ENCODE data around the gene SNX6. TPM values are rescaled to one million over a fixed set of nuclear protein-coding genes. Genes with fewer than 3 reads are reported as not detected.
"Not testable (repeated sequence)": the region's sequence is repeated elsewhere in the genome, so short reads cannot be mapped to it uniquely, and the experiment has no call there.

SNX6 gene
- total RNA-seq, 2 experiments from 2014 or later, result 55.6 to 59.4 TPM

- ChIA-PET POLR2A (no interaction called here), CTCF (no interaction called here)
Measured at GRCh38 chr14:34643361-34643760, 13.4 kb upstream of the SNX6 start.

GRCh38 chr14:34642595-34642994 is 12.6 kb upstream of the SNX6 start:
- POLR2A ChIA-PET, result no interaction called here
- CTCF ChIA-PET, result no interaction called here

- ChIA-PET CTCF (no interaction called here), POLR2A (no interaction called here)
Measured at GRCh38 chr14:34640826-34641225, 10.9 kb upstream of the SNX6 start.

GRCh38 chr14:34634360-34634771 is 4.4 kb upstream of the SNX6 start:
- POLR2A ChIA-PET, CTCF ChIA-PET: not testable (repeated sequence)

- ChIA-PET CTCF (no interaction called here), POLR2A (no interaction called here)
Measured at GRCh38 chr14:34633742-34634141, 3.8 kb upstream of the SNX6 start.

- POLR2A ChIA-PET, result no interaction called here
- CTCF ChIA-PET, result no interaction called here
Measured at GRCh38 chr14:34632411-34632978, 2.5 kb upstream of the SNX6 start.

GRCh38 chr14:34629344-34629656 is 648 bp downstream of the SNX6 start:
- POLR2A ChIA-PET, result no interaction called here
- CTCF ChIA-PET, result no interaction called here

- CTCF ChIA-PET, result no interaction called here
- POLR2A ChIA-PET, result no interaction called here
Measured at GRCh38 chr14:34628681-34629135, 1.2 kb downstream of the SNX6 start.

- ChIA-PET CTCF (no interaction called here), POLR2A (no interaction called here)
Measured at GRCh38 chr14:34623506-34623905, 6.4 kb downstream of the SNX6 start.

GRCh38 chr14:34620839-34621238 is 9.1 kb downstream of the SNX6 start:
- POLR2A ChIA-PET, result no interaction called here
- CTCF ChIA-PET, result no interaction called here

GRCh38 chr14:34620115-34620514 is 9.8 kb downstream of the SNX6 start:
- CTCF ChIA-PET, result no interaction called here

GRCh38 chr14:34619471-34619870 is 10.5 kb downstream of the SNX6 start:
- CTCF ChIA-PET, result no interaction called here
- POLR2A ChIA-PET, result no interaction called here

More at GRCh38 chr14:34620115-34620514, 9.8 kb downstream of the SNX6 start:
- POLR2A ChIA-PET, result no interaction called here

- ChIA-PET POLR2A (no interaction called here), CTCF (no interaction called here)
Measured at GRCh38 chr14:34616360-34616759, 13.6 kb downstream of the SNX6 start.

GRCh38 chr14:34615507-34615906 is 14.4 kb downstream of the SNX6 start:
- CTCF ChIA-PET, result no interaction called here
- POLR2A ChIA-PET, result interaction anchor here (0.6 kb wide), 1 partner anchor 65 kb away, joined by 3 read pairs; no protein-coding TSS in a partner anchor

GRCh38 chr14:34614638-34615037 is 15.3 kb downstream of the SNX6 start:
- ChIA-PET CTCF (no interaction called here), POLR2A (interaction anchor here (0.5 kb wide), 1 partner anchor 12 kb away, joined by 4 read pairs; no protein-coding TSS in a partner anchor)

GRCh38 chr14:34610101-34610500 is 19.8 kb downstream of the SNX6 start:
- ChIA-PET CTCF (no interaction called here), POLR2A (no interaction called here)

- ChIA-PET POLR2A (no interaction called here), CTCF (no interaction called here)
Measured at GRCh38 chr14:34605461-34605860, 24.5 kb downstream of the SNX6 start.

GRCh38 chr14:34604995-34605394 is 25.0 kb downstream of the SNX6 start:
- CTCF ChIA-PET, result no interaction called here
- POLR2A ChIA-PET, result no interaction called here

GRCh38 chr14:34596891-34597290 is 33.1 kb downstream of the SNX6 start:
- CTCF ChIA-PET, result no interaction called here

GRCh38 chr14:34593740-34594375 is 36.1 kb downstream of the SNX6 start:
- POLR2A ChIA-PET, result no interaction called here
- CTCF ChIA-PET, result interaction anchor here (1.6 kb wide), 1 partner anchor 19 kb away, joined by 5 read pairs; no protein-coding TSS in a partner anchor

More at GRCh38 chr14:34596891-34597290, 33.1 kb downstream of the SNX6 start:
- POLR2A ChIA-PET, result no interaction called here

GRCh38 chr14:34592623-34593022 is 37.3 kb downstream of the SNX6 start:
- ChIA-PET CTCF (no interaction called here), POLR2A (no interaction called here)

GRCh38 chr14:34583525-34583924 is 46.4 kb downstream of the SNX6 start:
- CTCF ChIA-PET, result no interaction called here

More at GRCh38 chr14:34583525-34583924, 46.4 kb downstream of the SNX6 start:
- POLR2A ChIA-PET, result no interaction called here
